GM12892 (cell line): ENCODE results near the gene SS18L1.

Experiments
- POLR2A ChIP-seq: IDR thresholded peaks from 2 replicates; pipeline ENCODE4 v1.6.1; 2011; ENCODE audit warnings: low read depth, low read length, control low read depth
- POLR2AphosphoS5 ChIP-seq: IDR thresholded peaks from 2 replicates; pipeline ENCODE4 v1.6.1; 2011; ENCODE audit warnings: low read depth, low read length, control low read depth
- TAF1 ChIP-seq: IDR thresholded peaks from 2 replicates; pipeline ENCODE4 v1.6.1; 2011; ENCODE audit warnings: low read depth, mild to moderate bottlenecking, control low read depth, low read length, borderline replicate concordance

- no peak for TF ChIP-seq POLR2AphosphoS5
- TF ChIP-seq POLR2A, result no peak
- TF ChIP-seq TAF1, result no peak
Observed at GRCh38 chr20:62122654-62123449, 20.7 kb upstream of the SS18L1 start.
